HG02759 (cell line): Measurements from ENCODE around the gene CC2D1B.

ENCODE experiments used
- ATAC-seq: cut with Tn5 transposase; IDR thresholded peaks from one replicate; pipeline ENCODE4 v1.9.1; 2021; ENCODE audit warnings: mild to moderate bottlenecking, moderate library complexity; ENCODE audit not compliant: unreplicated experiment

The CC2D1B gene

GRCh38 chr1:52359676-52360594 is 6.1 kb downstream of the CC2D1B start:
- ATAC-seq: no peak

GRCh38 chr1:52358851-52359497 is 7.0 kb downstream of the CC2D1B start:
- ATAC-seq: no peak

- no peak for ATAC-seq
These were observed 8.6 kb downstream of the CC2D1B start for GRCh38 chr1:52357397-52357796.

- ATAC-seq: no peak
These were observed 9.1 kb downstream of the CC2D1B start for GRCh38 chr1:52356818-52357355.

GRCh38 chr1:52355847-52356505 is 10.0 kb downstream of the CC2D1B start:
- ATAC-seq: no peak

- no peak for ATAC-seq
These were observed 10.6 kb downstream of the CC2D1B start for GRCh38 chr1:52355436-52355835.

GRCh38 chr1:52352690-52353089 is 13.3 kb downstream of the CC2D1B start:
- no peak for ATAC-seq

- ATAC-seq: no peak
These were observed 17.2 kb downstream of the CC2D1B start for GRCh38 chr1:52348704-52349300.

GRCh38 chr1:52346653-52347052 is 19.4 kb downstream of the CC2D1B start:
- ATAC-seq: no peak

GRCh38 chr1:52345252-52345651 is 20.8 kb downstream of the CC2D1B start:
- no peak for ATAC-seq

GRCh38 chr1:52343979-52344378 is 22.0 kb downstream of the CC2D1B start:
- ATAC-seq: no peak

GRCh38 chr1:52341655-52342260 is 24.2 kb downstream of the CC2D1B start:
- no peak for ATAC-seq

- no peak for ATAC-seq
These were observed 28.6 kb downstream of the CC2D1B start for GRCh38 chr1:52337439-52337838.

- ATAC-seq: no peak
These were observed 31.0 kb downstream of the CC2D1B start for GRCh38 chr1:52334906-52335528.

- no peak for ATAC-seq
These were observed 33.6 kb downstream of the CC2D1B start for GRCh38 chr1:52332411-52332810.

- no peak for ATAC-seq
These were observed 37.4 kb downstream of the CC2D1B start for GRCh38 chr1:52328615-52329014.

- ATAC-seq: no peak
These were observed 40.2 kb downstream of the CC2D1B start for GRCh38 chr1:52325786-52326185.

GRCh38 chr1:52323731-52324130 is 42.3 kb downstream of the CC2D1B start:
- no peak for ATAC-seq

GRCh38 chr1:52321061-52321460 is 44.9 kb downstream of the CC2D1B start:
- no peak for ATAC-seq
